Measurements from ENCODE around the gene RIPK1.
"Not testable (repeated sequence)": the region's sequence is repeated elsewhere in the genome, so short reads cannot be mapped to it uniquely, and the experiment has no call there.

RIPK1 gene

GRCh38 chr6:3057063-3057770 is 11.1 kb upstream of the RIPK1 start:
- TF ChIP-seq ZFP30 (CRISPR knock-in tag; IDR thresholded peaks at IDR 0.05) (no peak), SNAI2 (CRISPR knock-in tag; IDR thresholded peaks at IDR 0.05) (no peak), BACH2 (CRISPR knock-in tag; IDR thresholded peaks at IDR 0.05; ENCODE audit: borderline replicate concordance) (no peak), TCF4 (CRISPR knock-in tag; IDR thresholded peaks at IDR 0.05; ENCODE audit: borderline replicate concordance) (no peak), OSR1 (CRISPR knock-in tag; IDR thresholded peaks at IDR 0.05) (no peak), ZNF565 (CRISPR knock-in tag; conservative IDR thresholded peaks at IDR 0.05; ENCODE audit: low read depth) (no peak), PATZ1 (CRISPR knock-in tag; IDR thresholded peaks at IDR 0.05; ENCODE audit: borderline replicate concordance) (no peak), ARNTL (CRISPR knock-in tag; IDR thresholded peaks at IDR 0.05; ENCODE audit: borderline replicate concordance, low read depth) (no peak), ZNF8 (CRISPR knock-in tag; IDR thresholded peaks at IDR 0.05) (no peak), TOX (CRISPR knock-in tag; IDR thresholded peaks at IDR 0.05; ENCODE audit: borderline replicate concordance) (no peak), ZNF70 (CRISPR knock-in tag; IDR thresholded peaks at IDR 0.05) (no peak), GLIS3 (CRISPR knock-in tag; IDR thresholded peaks at IDR 0.05) (no peak), ZC3H10 (CRISPR knock-in tag; IDR thresholded peaks at IDR 0.05) (no peak), TSHZ2 (CRISPR knock-in tag; IDR thresholded peaks at IDR 0.05) (no peak), PPARA (CRISPR knock-in tag; IDR thresholded peaks at IDR 0.05; ENCODE audit: borderline replicate concordance) (no peak), POU6F1 (CRISPR knock-in tag; IDR thresholded peaks at IDR 0.05; ENCODE audit: borderline replicate concordance, low read depth) (no peak), RARB (CRISPR knock-in tag; IDR thresholded peaks at IDR 0.05) (no peak), ISL1 (CRISPR knock-in tag; IDR thresholded peaks at IDR 0.05) (no peak), ZFP3 (CRISPR knock-in tag; IDR thresholded peaks at IDR 0.05) (no peak), ESRRG (CRISPR knock-in tag; IDR thresholded peaks at IDR 0.05) (no peak)
- ATAC-seq, result no peak

- ATAC-seq, result no peak
- TF ChIP-seq SNAI2 (CRISPR knock-in tag; IDR thresholded peaks at IDR 0.05), result no peak
- TF ChIP-seq BACH2 (CRISPR knock-in tag; IDR thresholded peaks at IDR 0.05; ENCODE audit: borderline replicate concordance), result no peak
- TF ChIP-seq RARB (CRISPR knock-in tag; IDR thresholded peaks at IDR 0.05), result no peak
- TF ChIP-seq TCF4 (CRISPR knock-in tag; IDR thresholded peaks at IDR 0.05; ENCODE audit: borderline replicate concordance), result no peak
- no peak for TF ChIP-seq CREB5 (CRISPR knock-in tag; IDR thresholded peaks at IDR 0.05; ENCODE audit: low read depth)
- no peak for TF ChIP-seq PPARA (CRISPR knock-in tag; IDR thresholded peaks at IDR 0.05; ENCODE audit: borderline replicate concordance)
- no peak for TF ChIP-seq TOX (CRISPR knock-in tag; IDR thresholded peaks at IDR 0.05; ENCODE audit: borderline replicate concordance)
- TF ChIP-seq ZNF565 (CRISPR knock-in tag; conservative IDR thresholded peaks at IDR 0.05; ENCODE audit: low read depth), result no peak
- no peak for TF ChIP-seq PATZ1 (CRISPR knock-in tag; IDR thresholded peaks at IDR 0.05; ENCODE audit: borderline replicate concordance)
- TF ChIP-seq TSHZ2 (CRISPR knock-in tag; IDR thresholded peaks at IDR 0.05), result no peak
- TF ChIP-seq CSDC2 (CRISPR knock-in tag; IDR thresholded peaks at IDR 0.05), result no peak
Observed at GRCh38 chr6:3058957-3059356, 9.3 kb upstream of the RIPK1 start.

- not testable (repeated sequence) for ATAC-seq
Observed at GRCh38 chr6:3060092-3060491, 8.2 kb upstream of the RIPK1 start.
